ENCODE data around the gene HCFC2.

GRCh38 chr12:104057771-104058197 is 6.5 kb upstream of the HCFC2 start:
- TF ChIP-seq, protein P1, sequence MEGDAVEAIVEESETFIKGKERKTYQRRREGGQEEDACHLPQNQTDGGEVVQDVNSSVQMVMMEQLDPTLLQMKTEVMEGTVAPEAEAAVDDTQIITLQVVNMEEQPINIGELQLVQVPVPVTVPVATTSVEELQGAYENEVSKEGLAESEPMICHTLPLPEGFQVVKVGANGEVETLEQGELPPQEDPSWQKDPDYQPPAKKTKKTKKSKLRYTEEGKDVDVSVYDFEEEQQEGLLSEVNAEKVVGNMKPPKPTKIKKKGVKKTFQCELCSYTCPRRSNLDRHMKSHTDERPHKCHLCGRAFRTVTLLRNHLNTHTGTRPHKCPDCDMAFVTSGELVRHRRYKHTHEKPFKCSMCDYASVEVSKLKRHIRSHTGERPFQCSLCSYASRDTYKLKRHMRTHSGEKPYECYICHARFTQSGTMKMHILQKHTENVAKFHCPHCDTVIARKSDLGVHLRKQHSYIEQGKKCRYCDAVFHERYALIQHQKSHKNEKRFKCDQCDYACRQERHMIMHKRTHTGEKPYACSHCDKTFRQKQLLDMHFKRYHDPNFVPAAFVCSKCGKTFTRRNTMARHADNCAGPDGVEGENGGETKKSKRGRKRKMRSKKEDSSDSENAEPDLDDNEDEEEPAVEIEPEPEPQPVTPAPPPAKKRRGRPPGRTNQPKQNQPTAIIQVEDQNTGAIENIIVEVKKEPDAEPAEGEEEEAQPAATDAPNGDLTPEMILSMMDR (IDR thresholded peaks at IDR 0.05) = peak in 5 of 7 experiments; percentile 23 to 61 (median 52)
- no peak for TF ChIP-seq EP300 (IDR thresholded peaks at IDR 0.05)
- no peak for TF ChIP-seq POLR2AphosphoS5 (IDR thresholded peaks at IDR 0.05)
- no peak for TF ChIP-seq POLR2A (IDR thresholded peaks at IDR 0.05)
